Measurements from ENCODE around the gene ADGRB3.

The ADGRB3 gene

DNA sequence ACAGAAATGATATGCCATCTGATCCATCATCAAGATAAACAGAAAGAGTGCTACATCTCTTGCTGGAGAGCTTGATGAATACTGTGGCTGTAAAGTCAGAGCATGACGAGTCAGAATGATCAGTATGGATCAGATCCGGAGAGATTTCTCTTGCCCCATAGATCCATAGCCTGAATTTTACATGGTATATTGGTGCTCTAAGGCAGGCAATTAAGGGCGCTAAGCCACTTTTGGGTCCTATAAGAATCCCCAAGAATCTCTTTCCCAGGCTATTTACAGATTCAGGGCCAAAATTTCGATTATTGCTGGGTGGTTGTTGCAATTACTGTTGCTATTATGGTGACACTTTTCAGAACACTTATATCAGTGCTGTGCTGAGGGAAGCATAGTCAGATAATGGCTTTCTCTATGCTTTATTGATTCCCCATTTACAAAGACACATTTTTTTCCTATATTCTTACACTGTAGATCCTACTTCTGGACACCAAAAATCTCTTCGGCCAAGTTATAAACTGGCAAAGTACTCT is 94.4 kb downstream of the ADGRB3 start:
- TF ChIP-seq, protein P1, sequence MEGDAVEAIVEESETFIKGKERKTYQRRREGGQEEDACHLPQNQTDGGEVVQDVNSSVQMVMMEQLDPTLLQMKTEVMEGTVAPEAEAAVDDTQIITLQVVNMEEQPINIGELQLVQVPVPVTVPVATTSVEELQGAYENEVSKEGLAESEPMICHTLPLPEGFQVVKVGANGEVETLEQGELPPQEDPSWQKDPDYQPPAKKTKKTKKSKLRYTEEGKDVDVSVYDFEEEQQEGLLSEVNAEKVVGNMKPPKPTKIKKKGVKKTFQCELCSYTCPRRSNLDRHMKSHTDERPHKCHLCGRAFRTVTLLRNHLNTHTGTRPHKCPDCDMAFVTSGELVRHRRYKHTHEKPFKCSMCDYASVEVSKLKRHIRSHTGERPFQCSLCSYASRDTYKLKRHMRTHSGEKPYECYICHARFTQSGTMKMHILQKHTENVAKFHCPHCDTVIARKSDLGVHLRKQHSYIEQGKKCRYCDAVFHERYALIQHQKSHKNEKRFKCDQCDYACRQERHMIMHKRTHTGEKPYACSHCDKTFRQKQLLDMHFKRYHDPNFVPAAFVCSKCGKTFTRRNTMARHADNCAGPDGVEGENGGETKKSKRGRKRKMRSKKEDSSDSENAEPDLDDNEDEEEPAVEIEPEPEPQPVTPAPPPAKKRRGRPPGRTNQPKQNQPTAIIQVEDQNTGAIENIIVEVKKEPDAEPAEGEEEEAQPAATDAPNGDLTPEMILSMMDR (IDR thresholded peaks at IDR 0.05), result no peak
- no peak for DNase-seq
- Histone ChIP-seq H3K36me3 (no peaks in the 10 kb centered on the region), H3K4me3 (no peak overlapping the region), H3K27me3 (no peaks in the 10 kb centered on the region), H3K27ac (no peak overlapping the region), H3K9me3 (no peaks in the 10 kb centered on the region), H3K4me1 (no peaks in the 10 kb centered on the region)
- intact Hi-C loops (cut with DNase I; ENCODE audit: low total_unique reads), result no loop called here

DNA sequence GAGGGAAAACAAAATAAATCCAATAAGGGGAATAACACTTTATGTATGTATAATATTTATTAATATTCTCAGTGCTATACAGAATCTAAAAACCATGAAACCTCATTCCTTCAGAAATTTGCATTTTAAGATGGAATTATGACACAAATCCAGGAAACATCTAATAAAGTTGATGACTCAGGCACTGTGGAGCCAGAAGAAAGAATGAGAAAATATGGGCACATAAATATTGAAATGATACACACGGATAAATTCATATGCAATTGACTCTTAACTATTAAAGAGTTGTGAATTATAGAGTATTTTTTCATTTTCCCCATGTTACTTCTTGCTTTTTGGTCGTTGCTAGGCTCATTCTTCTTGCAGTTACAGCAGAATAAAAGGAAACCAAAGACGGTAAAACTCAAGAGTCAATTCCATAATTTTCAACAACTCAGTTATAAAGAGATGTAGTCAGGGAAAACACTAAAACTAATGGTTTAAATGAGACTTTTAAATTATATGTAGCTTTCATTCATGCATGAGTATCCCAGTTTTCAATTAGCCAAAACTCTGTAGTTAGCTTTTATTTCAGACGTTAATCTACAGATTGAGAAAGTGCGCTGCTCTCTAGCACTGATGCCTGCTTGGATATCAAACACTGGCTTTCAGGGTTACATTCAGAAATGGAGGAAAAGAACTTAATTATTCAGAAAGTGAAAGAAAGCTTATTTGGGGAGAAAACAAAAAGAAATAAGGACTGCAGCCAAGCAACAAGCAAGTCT is 95.4 kb downstream of the ADGRB3 start:
- no peaks in the 10 kb centered on the region for H3K9me3 ChIP-seq
- H3K4me1 ChIP-seq, result no peaks in the 10 kb centered on the region
- no peak overlapping the region for H3K27ac ChIP-seq
- no peak for DNase-seq
- intact Hi-C loops (cut with DNase I; ENCODE audit: low total_unique reads), result no loop called here
- H3K36me3 ChIP-seq, result no peaks in the 10 kb centered on the region
- no peaks in the 10 kb centered on the region for H3K27me3 ChIP-seq
- no peak overlapping the region for H3K4me3 ChIP-seq
- TF ChIP-seq, protein P1 (IDR thresholded peaks at IDR 0.05), result no peak

DNA sequence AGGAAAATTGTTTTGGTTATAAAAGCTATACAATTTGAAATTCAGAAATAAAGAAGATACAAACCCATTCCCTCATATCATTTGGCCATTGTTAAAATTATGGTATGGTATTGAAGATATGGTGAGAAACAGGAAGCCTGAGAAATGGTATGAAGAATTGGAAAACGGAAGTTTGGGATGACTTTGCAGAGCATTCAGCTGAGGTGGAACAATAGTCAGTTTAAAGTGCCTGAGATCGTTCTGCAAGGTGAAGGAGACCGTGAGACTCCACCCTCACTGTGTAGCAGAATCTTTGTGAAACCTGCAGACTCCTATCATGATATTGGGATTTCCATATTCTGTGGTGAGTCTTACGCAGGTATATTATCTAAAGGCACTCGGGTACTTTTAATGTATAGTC is 97.3 kb downstream of the ADGRB3 start:
- H3K36me3 ChIP-seq, result no peaks in the 10 kb centered on the region
- H3K9me3 ChIP-seq, result no peaks in the 10 kb centered on the region
- no peaks in the 10 kb centered on the region for H3K4me1 ChIP-seq
- no peak overlapping the region for H3K4me3 ChIP-seq
- no peaks in the 10 kb centered on the region for H3K27me3 ChIP-seq
- TF ChIP-seq, protein P1 (IDR thresholded peaks at IDR 0.05), result no peak
- H3K27ac ChIP-seq, result no peak overlapping the region
- no peak for DNase-seq
- intact Hi-C loops (cut with DNase I; ENCODE audit: low total_unique reads), result no loop called here

DNA sequence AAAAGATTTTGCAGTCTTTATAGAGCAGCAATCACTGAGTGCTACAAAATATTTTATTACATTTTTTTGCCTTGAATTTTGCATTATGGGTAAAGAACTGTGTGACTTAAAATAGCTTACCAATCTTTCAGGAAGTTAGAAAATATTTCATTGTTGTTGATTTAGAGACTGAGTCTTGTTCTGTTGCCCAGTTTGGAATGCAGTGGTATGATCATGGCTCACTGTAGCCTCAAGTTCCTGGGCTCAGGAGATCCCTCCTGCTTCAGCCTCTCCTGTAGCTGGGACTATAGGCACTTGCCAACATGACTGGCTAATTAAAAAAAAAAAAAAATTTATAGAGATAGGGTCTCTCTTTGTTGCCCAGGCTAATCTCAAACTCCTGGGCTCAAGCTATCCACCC is 100.8 kb downstream of the ADGRB3 start:
- Histone ChIP-seq H3K27ac (no peak overlapping the region), H3K27me3 (no peaks in the 10 kb centered on the region), H3K4me3 (no peak overlapping the region), H3K4me1 (no peaks in the 10 kb centered on the region), H3K9me3 (no peaks in the 10 kb centered on the region), H3K36me3 (no peaks in the 10 kb centered on the region)
- DNase-seq, result no peak
- intact Hi-C loops (cut with DNase I; ENCODE audit: low total_unique reads), result no loop called here
- TF ChIP-seq, protein P1 (IDR thresholded peaks at IDR 0.05), result no peak

DNA sequence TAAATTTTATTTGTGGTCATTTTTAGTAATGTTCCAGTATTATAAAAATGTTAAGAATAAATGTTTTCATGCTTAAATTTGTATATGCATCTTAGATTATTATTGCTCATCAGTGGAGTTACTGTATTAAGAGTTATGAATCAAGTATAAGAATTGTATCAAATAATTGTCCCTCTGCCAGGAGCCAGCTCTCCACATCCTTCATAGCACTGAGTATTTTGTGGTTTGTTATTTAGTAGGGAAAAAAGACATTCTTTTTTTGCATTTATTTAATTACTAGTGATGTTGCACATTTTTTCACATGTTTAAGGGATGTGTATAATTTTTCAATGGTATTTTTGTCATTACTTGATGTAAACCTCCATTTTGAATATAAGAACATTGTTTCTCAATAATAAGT is 102.0 kb downstream of the ADGRB3 start:
- DNase-seq, result no peak
- Histone ChIP-seq H3K4me3 (no peak overlapping the region), H3K27me3 (no peaks in the 10 kb centered on the region), H3K4me1 (no peaks in the 10 kb centered on the region), H3K36me3 (no peaks in the 10 kb centered on the region), H3K27ac (no peak overlapping the region), H3K9me3 (no peaks in the 10 kb centered on the region)
- TF ChIP-seq, protein P1 (IDR thresholded peaks at IDR 0.05), result no peak
- intact Hi-C loops (cut with DNase I; ENCODE audit: low total_unique reads), result no loop called here
